GM12878 (cell line): ENCODE measurements around the gene HES7. TPM values are rescaled to one million over a fixed set of nuclear protein-coding genes. Genes with fewer than 3 reads are reported as not detected.

Experiments
- ATAC-seq: fragments of 200-7000 bp; cut with Tn5 transposase; 3 replicates; pipeline ENCODE4 v1.9.1; 2020; ENCODE audit warnings: mild to moderate bottlenecking, moderate library complexity
- BruUV-seq: library from RNA; stranded (reverse); fragments of 400-500 nt; replicated peaks from 2 replicates; lab custom pipeline; 2021; lab: Mats Ljungman, UMichigan
- CTCF ChIA-PET: fragments of 300-600 bp; sonication (Branson Sonifier 250); formaldehyde crosslinking; extraction: SDS; loops from one replicate; lab custom pipeline; 2021; ENCODE audit warnings: inconsistent platforms; lab: Yijun Ruan, JAX
- POLR2A ChIA-PET: fragments of 350-600 bp; formaldehyde crosslinking; extraction: SDS; loops from one replicate; lab custom pipeline; 2021; ENCODE audit warnings: inconsistent platforms; lab: Charles Lee
- RAD21 ChIA-PET: fragments of 300-600 bp; sonication (Branson Sonifier 250); formaldehyde crosslinking; loops from one replicate; lab custom pipeline; 2023; ENCODE audit warnings: antibody characterized with exemption; ENCODE audit not compliant: unreplicated experiment; lab: Charles Lee
- SMC1A ChIA-PET: fragments of 300-600 bp; sonication (Branson Sonifier 250); formaldehyde crosslinking; loops from one replicate; lab custom pipeline; 2023; ENCODE audit not compliant: unreplicated experiment, uncharacterized antibody; lab: Charles Lee
- DNase-seq: peaks from one replicate; pipeline ENCODE4 v3.0.0-alpha.2; 2011; ENCODE audit warnings: low read depth, low spot score
- FAIRE-seq: peaks from 3 replicates; lab custom pipeline; 2011; peaks lifted over from hg19 to GRCh38; lab: Jason Lieb, UNC
- H2AFZ ChIP-seq: 2 replicates; pipeline ENCODE4 v1.6.0; 2011; ENCODE audit warnings: low read depth, low read length, control low read depth; ENCODE audit not compliant: control insufficient read depth
- H3K27ac ChIP-seq: 2 replicates; pipeline ENCODE4 v1.5.1; 2011; ENCODE audit warnings: control low read depth; ENCODE audit not compliant: control insufficient read depth, insufficient read depth
- H3K27me3 ChIP-seq, 2 experiments: replicated peaks in 1 of 2; 2 replicates each; pipeline versions ENCODE4 v1.6.0 to v1.6.1; 2011; ENCODE audit warnings: low read length in 1 of 2; ENCODE audit not compliant: control insufficient read depth in 2 of 2, insufficient read depth in 2 of 2
- H3K36me3 ChIP-seq, 2 experiments: 2 replicates each; pipeline ENCODE4 v1.5.1; 2011; ENCODE audit warnings: low read length in 1 of 2; ENCODE audit not compliant: control insufficient read depth in 2 of 2, insufficient read depth in 2 of 2
- H3K4me1 ChIP-seq: 2 replicates; pipeline ENCODE4 v1.6.1; 2011; ENCODE audit warnings: mild to moderate bottlenecking, low read length, moderate library complexity, mixed read lengths; ENCODE audit not compliant: control insufficient read depth, insufficient read depth
- H3K4me2 ChIP-seq: 2 replicates; pipeline ENCODE4 v1.6.0; 2011; ENCODE audit warnings: control low read depth; ENCODE audit not compliant: control insufficient read depth, insufficient read depth
- H3K4me3 ChIP-seq: fragments of 200-600 bp; sonication (generic); 2 replicates; pipeline ENCODE4 v1.5.1; 2016
- H3K79me2 ChIP-seq: 2 replicates; pipeline ENCODE4 v1.6.0; 2011; ENCODE audit warnings: low read length; ENCODE audit not compliant: control insufficient read depth, insufficient read depth
- H3K9ac ChIP-seq: 2 replicates; pipeline ENCODE4 v1.8.0; 2011; ENCODE audit warnings: low read length, control low read depth, mixed read lengths; ENCODE audit not compliant: control insufficient read depth, insufficient read depth
- H3K9me3 ChIP-seq: replicated peaks from 3 replicates; pipeline ENCODE4 v1.5.1; 2011; ENCODE audit warnings: mild to moderate bottlenecking, low read length; ENCODE audit not compliant: control insufficient read depth, insufficient read depth
- H4K20me1 ChIP-seq: 2 replicates; pipeline ENCODE4 v1.6.0; 2011; ENCODE audit not compliant: control insufficient read depth, insufficient read depth
- MAX ChIP-seq: IDR thresholded peaks from 2 replicates; pipeline ENCODE4 v1.6.1; 2012; ENCODE audit warnings: low read depth, low read length, improper control_type of control experiment
- MXI1 ChIP-seq: fragments of 150-350 bp; IDR thresholded peaks from 2 replicates; pipeline ENCODE4 v1.6.1; 2011; ENCODE audit warnings: low read depth, mild to moderate bottlenecking, inconsistent platforms, low read length, improper control_type of control experiment
- PML ChIP-seq: IDR thresholded peaks from 2 replicates; pipeline ENCODE4 v1.6.1; 2012; ENCODE audit warnings: low read length, inconsistent platforms
- STAT3 ChIP-seq: IDR thresholded peaks from 2 replicates; pipeline ENCODE4 v1.6.1; 2011; ENCODE audit warnings: low read depth, low read length, improper control_type of control experiment
- WGBS: methylation state at CpG from one replicate; pipeline ENCODE4 v1.1.6; 2016; ENCODE audit warnings: low lambda C conversion rate; ENCODE audit not compliant: insufficient replicate concordance, insufficient coverage; ENCODE audit errors: missing lambda C conversion rate; 5-methylcytosine and 5-hydroxymethylcytosine counted together
- in situ Hi-C: fragments of 300-500 bp; cut with MboI; formaldehyde crosslinking; loops from 9 replicates; pipeline ENCODE4 v1.14.3; 2018; ENCODE audit warnings: mixed read lengths
- intact Hi-C: fragments of 100-400 bp; cut with micrococcal nuclease; formaldehyde crosslinking; loops from one replicate; pipeline ENCODE4 v1.14.2; 2022; ENCODE audit not compliant: unreplicated experiment
- polyA plus RNA-seq, 11 experiments: library from polyadenylated mRNA; depleted of rRNA in 4 of 11; unstranded in 6 of 11; stranded (reverse) in 5 of 11; fragments of >200 nt; fragmentation: Nextera tagmentation in 4 of 11; fragmentation: Illumina TruSeq in 1 of 11; extraction: Ambion mirVana in 4 of 11; extraction: Trizol in 1 of 11; gene quantifications; 1 replicate in 1 of 11; 2 replicates in 10 of 11; pipeline versions ENCODE4 v1.2.1 to v1.2.3, GENCODE V29; 2011 to 2016; ENCODE audit warnings: inconsistent platforms in 2 of 11, missing spikeins in 2 of 11, low read depth in 1 of 11
- total RNA-seq, 4 experiments: library from RNA; depleted of rRNA in 3 of 4; stranded (reverse); fragments of >200 nt in 3 of 4; fragmentation: Illumina TruSeq in 1 of 4; extraction: Trizol in 1 of 4; gene quantifications; 2 replicates each; pipeline versions ENCODE4 v1.2.1 to v1.2.3, GENCODE V29; 2013 to 2021

The HES7 gene
- total and polyA plus RNA-seq, 10 of the 15 experiments (the other 5 are each of a cell fraction or from before 2014, with no cell fraction given): 0.07 to 1.3 (median 0.63) TPM; not detected in 4

GRCh38 chr17:8121407-8121680 lies 2.6 kb downstream of the HES7 start:
- POLR2A ChIA-PET: interaction anchor here (1.1 to 1.8 kb wide), 2 partner anchors 35 to 38 kb away, joined by 5 to 6 read pairs; no protein-coding TSS in a partner anchor
- no peak for TF ChIP-seq MAX
- TF ChIP-seq PML: no peak
- TF ChIP-seq MXI1: 0 out of 2 replicates have a peak, but pooled peaks have one; percentile 15
- TF ChIP-seq STAT3: no peak
- TF ChIP-seq, all 136 proteins: peak for 1
- Histone ChIP-seq H3K4me2 (peak overlapping the region; percentile 94), H3K27ac (no peak overlapping the region), H3K79me2 (no peaks in the 10 kb centered on the region), H3K4me3 (peak overlapping the region; percentile 99), H3K36me3 (no peaks in the 10 kb centered on the region), H3K27me3 (peaks cover 5 to 11% of the 10 kb centered on the region in 2 experiments), H3K4me1 (peaks cover 39% of the 10 kb centered on the region), H4K20me1 (no peaks in the 10 kb centered on the region), H3K9ac (no peak overlapping the region), H3K9me3 (no peaks in the 10 kb centered on the region), H2AFZ (peak overlapping the region; percentile 66; the same call in 1 of the 2 replicates)
- ChIA-PET RAD21 (interaction anchor here (1.2 to 2.6 kb wide), 2 partner anchors 37 to 66 kb away, joined by 3 to 16 read pairs; no protein-coding TSS in a partner anchor), SMC1A (interaction anchor here (1.6 to 3.8 kb wide), 3 partner anchors 16 to 40 kb away, joined by 6 to 21 read pairs (median 7); no protein-coding TSS in a partner anchor), CTCF (interaction anchor here (1.1 to 3.7 kb wide), 3 partner anchors 17 to 70 kb away, joined by 3 to 46 read pairs (median 11); no protein-coding TSS in a partner anchor)
- WGBS: 0% methylated on average over 21 of the region's 25 CpGs
- DNase-seq: no peak
- in situ Hi-C loops (no loop called here), intact Hi-C loops (loop anchor here (2.0 to 5.0 kb wide), 2 partner anchors 65 to 176 kb away; partner anchors contain the start of gene SLC25A35)
- no peak; the same call in 2 of the 3 replicates for ATAC-seq
- FAIRE-seq: no peak
- BruUV-seq: no TSS peak
